Stimulated activated effector memory CD8-positive, alpha-beta T cell treated with anti-CD3 and anti-CD28 coated beads, Interleukin-12 subunit alpha, Interleukin-12 subunit beta, amount 100 ng/mL, for 72 hours (primary cell): ENCODE measurements around the gene PFDN2.
A peak's percentile ranks its signal among the peaks of the same experiment; 100 is the strongest.
"Not testable (repeated sequence)": the region's sequence is repeated elsewhere in the genome, so short reads cannot be mapped to it uniquely, and the experiment has no call there.

Experiments
- ATAC-seq: fragments of 150-1000 bp; cut with Tn5 transposase; 2 replicates; pipeline ENCODE4 v1.10.0; 2021
- DNase-seq, 2 donors: peaks; one replicate each; pipeline ENCODE4 v3.0.0; 2021 to 2022; ENCODE audit warnings: low spot score in 2 of 2
- H3K27ac Mint-ChIP-seq: one replicate; pipeline ENCODE4 v1.8.0; 2022; ENCODE audit warnings: mild to moderate bottlenecking, mixed read lengths
- H3K36me3 Mint-ChIP-seq: one replicate; pipeline ENCODE4 v1.8.0; 2022; ENCODE audit warnings: mild to moderate bottlenecking, mixed read lengths
- H3K4me1 Mint-ChIP-seq: one replicate; pipeline ENCODE4 v1.8.0; 2022; ENCODE audit warnings: mixed read lengths
- H3K4me3 Mint-ChIP-seq: one replicate; pipeline ENCODE4 v1.8.0; 2022; ENCODE audit warnings: mild to moderate bottlenecking, mixed read lengths
- H3K9me3 Mint-ChIP-seq: one replicate; pipeline ENCODE4 v1.8.0; 2022; ENCODE audit warnings: mixed read lengths

PFDN2 gene

DNA sequence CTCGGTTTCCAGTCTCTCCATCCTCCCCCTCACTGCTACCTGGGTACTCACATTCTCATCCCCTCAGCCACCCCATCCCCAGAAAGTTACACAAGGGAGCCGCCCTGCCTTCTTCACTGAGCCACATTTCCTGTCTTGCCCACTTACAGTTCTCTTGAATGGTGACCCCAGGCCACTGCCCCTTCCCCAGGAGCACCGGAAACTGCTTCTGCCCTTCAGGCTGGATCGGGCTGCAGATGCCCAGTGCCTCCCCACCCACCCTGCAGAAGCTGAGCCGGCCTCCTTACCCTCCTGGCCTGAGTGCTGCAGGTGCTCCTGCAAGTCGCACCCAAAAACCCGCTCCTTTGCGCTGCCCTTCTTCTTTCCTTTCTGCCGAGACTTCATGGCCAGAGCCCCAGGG lies 48.6 kb downstream of the PFDN2 start:
- no peak for ATAC-seq
- Mint-ChIP-seq H3K4me1 (peaks cover 79% of the 10 kb centered on the region), H3K36me3 (peaks cover 60% of the 10 kb centered on the region), H3K4me3 (peak overlapping the region; percentile 82), H3K9me3 (no peaks in the 10 kb centered on the region), H3K27ac (peak overlapping the region; percentile 95)
- no peak for DNase-seq

DNA sequence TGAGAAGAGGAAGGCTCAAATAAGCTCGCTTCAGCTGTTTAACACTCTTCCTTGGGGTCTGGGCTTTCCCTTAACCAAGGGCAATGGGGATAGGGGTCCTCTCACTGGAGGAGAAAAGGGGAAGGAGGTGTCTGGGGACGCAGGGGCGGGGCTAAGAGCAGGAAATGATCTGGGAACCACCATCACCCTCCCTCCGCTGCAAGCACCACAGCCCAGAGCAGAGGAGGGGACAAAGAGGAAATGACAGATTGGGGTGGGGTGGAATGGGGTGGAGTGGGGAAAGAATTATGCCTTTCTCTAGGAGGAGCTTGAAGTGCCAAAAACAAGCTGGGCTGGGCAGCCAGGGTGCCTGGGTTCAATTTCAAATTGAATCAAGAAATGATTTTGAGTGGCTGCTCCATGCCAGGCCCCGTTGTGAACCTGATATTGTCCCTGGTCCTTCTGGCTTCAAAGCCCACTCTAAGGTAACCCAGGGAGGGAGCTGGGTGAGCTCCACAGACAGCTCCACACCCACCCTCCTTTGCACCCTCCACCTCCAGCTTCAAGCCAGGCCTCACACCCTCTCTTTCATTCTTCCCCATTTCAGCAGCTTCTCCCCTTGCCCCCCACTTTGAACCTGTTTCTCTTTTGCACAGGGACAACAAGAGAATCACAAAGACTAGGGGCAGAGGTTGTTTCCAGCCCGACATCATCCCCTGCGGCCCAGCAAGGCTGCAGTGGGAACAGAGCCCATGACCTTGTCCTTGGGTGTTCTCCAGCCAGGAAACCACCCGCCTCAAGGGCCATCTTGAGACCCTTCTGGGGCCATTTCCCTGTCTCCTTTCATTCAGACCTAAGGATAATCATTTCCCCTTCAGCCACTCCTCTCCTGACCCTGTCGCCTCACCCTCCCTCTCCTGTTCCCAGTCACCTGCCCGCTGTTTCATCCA lies 49.3 kb downstream of the PFDN2 start:
- Mint-ChIP-seq H3K27ac (peak overlapping the region; percentile 95), H3K4me3 (peak overlapping the region; percentile 82), H3K9me3 (no peaks in the 10 kb centered on the region), H3K36me3 (peaks cover 67% of the 10 kb centered on the region), H3K4me1 (peaks cover 81% of the 10 kb centered on the region)
- ATAC-seq (peak; percentile 76), DNase-seq (peak; percentile 58 to 91)

DNA sequence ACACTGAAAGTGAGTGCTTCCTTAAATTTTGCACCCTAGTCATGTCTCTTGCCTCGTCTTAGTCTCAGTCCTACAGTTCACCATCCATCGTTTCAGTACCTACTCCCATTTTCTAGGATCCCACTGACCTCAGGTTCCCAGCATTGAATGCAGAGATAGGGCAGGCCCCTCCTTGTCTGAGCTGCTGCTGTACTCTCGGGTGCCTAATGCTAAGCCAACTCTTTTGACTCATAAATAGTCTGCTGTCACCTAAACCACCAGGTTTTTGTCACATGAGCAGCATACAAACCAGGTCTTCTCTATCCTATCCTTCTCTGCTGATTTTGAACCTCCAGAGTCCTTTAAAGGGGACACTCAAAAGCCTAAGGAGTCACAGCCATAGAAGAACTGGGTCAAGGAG lies 51.1 kb downstream of the PFDN2 start:
- H3K4me1 Mint-ChIP-seq = peaks cover 87% of the 10 kb centered on the region
- no peaks in the 10 kb centered on the region for H3K9me3 Mint-ChIP-seq
- peak overlapping the region; percentile 95 for H3K27ac Mint-ChIP-seq
- peak overlapping the region; percentile 82 for H3K4me3 Mint-ChIP-seq
- peaks cover 86% of the 10 kb centered on the region for H3K36me3 Mint-ChIP-seq
- no peak for DNase-seq
- ATAC-seq = peak; percentile 57

DNA sequence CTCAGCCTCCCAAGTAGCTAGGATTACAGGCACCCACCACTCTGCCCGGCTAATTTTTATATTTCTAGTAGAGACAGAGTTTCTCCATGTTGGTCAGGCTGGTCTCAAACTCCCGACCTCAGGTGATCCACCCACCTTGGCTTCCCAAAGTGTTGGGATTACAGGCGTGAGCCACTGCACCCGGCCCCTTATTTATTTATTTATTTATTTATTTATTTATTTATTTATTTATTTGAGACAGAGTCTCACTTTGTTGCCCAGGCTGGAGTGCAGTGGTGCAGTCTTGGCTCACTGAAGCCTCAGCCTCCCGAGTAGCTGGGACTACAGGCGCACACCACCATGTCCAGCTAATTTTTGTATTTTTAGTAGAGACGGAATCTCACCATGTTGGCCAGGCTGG lies 52.2 kb downstream of the PFDN2 start:
- H3K27ac Mint-ChIP-seq = peak overlapping the region; percentile 95
- peak overlapping the region; percentile 82 for H3K4me3 Mint-ChIP-seq
- not testable (repeated sequence) for DNase-seq, H3K9me3 Mint-ChIP-seq, ATAC-seq
- peaks cover 81% of the 10 kb centered on the region for H3K4me1 Mint-ChIP-seq
- H3K36me3 Mint-ChIP-seq = peaks cover 96% of the 10 kb centered on the region

DNA sequence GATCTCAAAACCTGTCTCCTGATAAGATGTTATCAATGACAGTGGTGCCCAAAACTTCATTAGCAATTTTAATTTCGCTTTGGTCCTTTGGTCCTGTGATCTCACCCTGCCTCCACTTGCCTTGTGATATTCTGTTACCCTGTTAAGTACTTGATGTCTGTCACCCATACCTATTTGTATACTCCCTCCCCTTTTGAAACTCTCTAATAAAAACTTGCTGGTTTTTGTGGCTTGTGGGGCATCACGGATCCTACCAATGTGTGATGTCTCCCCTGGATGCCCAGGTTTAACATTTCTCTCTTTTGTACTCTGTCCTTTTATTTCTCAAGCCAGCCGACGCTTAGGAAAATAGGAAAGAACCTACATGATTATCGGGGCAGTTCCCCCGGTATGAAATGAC lies 53.9 kb downstream of the PFDN2 start:
- not testable (repeated sequence) for ATAC-seq

DNA sequence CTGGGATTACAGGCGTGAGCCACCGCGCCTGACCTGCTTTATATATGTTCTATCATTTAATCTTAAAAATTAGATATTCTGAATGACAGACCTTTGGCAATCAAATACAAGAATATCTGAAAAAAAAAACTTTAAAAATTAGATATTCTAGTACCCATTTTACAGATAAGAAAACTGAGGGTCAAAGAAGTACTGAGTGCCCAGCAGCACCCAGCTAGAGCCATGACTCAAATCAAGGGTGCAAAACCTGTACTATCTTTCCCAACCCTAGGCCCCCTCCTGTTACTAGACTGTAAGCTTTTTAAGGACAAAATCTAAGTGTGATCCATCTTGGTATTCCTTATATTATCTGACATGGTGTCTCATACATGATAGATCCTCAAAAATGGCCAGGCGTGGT lies 56.4 kb downstream of the PFDN2 start:
- peaks cover 68% of the 10 kb centered on the region for H3K4me1 Mint-ChIP-seq
- no peak for ATAC-seq
- H3K9me3 Mint-ChIP-seq = no peaks in the 10 kb centered on the region
- peak overlapping the region; percentile 83 for H3K27ac Mint-ChIP-seq
- DNase-seq = no peak
- H3K4me3 Mint-ChIP-seq = no peak overlapping the region
- peaks cover 100% of the 10 kb centered on the region for H3K36me3 Mint-ChIP-seq

More for the DNA sequence above, 53.9 kb downstream of the PFDN2 start:
- not testable (repeated sequence) for DNase-seq, H3K9me3 Mint-ChIP-seq
- Mint-ChIP-seq H3K27ac (peak overlapping the region; percentile 95), H3K36me3 (peaks cover 100% of the 10 kb centered on the region), H3K4me1 (peaks cover 82% of the 10 kb centered on the region), H3K4me3 (peak overlapping the region; percentile 82)

DNA sequence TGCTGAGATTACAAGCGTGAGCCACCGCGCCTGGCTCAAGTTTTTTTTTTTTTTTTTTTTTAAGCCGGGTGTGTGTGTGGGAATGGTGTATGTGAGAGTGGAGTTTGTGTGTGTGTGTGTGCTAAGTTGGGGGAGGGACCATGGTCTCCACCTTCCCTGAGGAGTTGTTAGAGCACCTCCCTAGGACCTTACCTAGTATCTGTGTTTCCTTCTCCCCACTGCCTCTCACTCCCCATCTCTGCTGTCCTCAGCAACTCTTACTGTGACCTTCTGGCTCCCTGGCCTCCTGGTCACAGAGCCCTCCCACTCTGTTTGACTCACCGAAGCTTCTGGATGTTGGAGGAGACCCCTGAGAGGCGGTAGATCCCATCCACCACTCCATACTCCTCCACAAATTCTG lies 58.5 kb downstream of the PFDN2 start:
- ATAC-seq = no peak
- Mint-ChIP-seq H3K4me3 (no peak overlapping the region), H3K4me1 (peaks cover 62% of the 10 kb centered on the region), H3K27ac (peak overlapping the region; percentile 83), H3K9me3 (no peaks in the 10 kb centered on the region), H3K36me3 (peaks cover 100% of the 10 kb centered on the region)
- no peak for DNase-seq

DNA sequence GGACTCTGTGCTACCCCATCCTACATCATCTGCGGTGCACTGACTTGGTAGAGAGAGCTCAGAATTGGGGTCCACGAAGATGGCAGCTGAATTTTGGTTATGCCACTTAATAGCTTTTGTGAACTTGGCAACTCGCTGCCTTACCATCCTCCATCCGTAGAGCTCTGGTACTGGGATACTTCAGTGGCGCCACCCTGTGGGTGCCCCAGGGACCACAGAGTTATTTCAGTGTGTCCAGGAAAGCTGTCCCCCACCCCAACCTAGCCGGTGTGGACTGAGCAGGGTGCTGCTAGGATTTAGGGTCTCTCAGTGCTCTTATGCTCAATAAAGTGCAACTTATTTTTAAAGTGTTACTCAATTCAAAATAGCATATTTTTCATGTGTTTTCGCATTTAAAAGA lies 63.0 kb downstream of the PFDN2 start:
- peaks cover 41% of the 10 kb centered on the region for H3K4me1 Mint-ChIP-seq
- no peak for DNase-seq
- no peak for ATAC-seq
- H3K4me3 Mint-ChIP-seq = no peak overlapping the region
- H3K9me3 Mint-ChIP-seq = no peaks in the 10 kb centered on the region
- peaks cover 100% of the 10 kb centered on the region for H3K36me3 Mint-ChIP-seq
- no peak overlapping the region for H3K27ac Mint-ChIP-seq

DNA sequence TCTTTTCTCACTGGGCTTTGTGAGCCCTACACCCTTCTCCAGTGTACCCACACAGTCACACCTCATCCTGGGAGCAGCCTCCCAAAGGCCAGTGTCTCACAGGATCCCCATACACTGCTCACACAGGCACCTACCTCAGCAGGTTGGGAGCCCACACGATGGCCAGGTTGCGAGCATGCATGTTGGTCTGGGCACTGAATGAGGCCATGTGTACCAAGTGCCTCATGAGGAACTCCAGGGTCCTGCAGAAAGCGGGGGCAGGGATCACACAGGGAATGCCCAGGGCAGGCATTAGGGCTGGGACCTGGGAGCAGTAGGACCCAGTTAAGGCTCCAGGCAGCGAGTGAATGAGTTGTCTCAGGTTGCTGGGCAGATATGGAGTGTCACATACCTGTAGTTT lies 63.6 kb downstream of the PFDN2 start:
- H3K36me3 Mint-ChIP-seq = peaks cover 100% of the 10 kb centered on the region
- DNase-seq = no peak
- no peak for ATAC-seq
- no peak overlapping the region for H3K4me3 Mint-ChIP-seq
- no peaks in the 10 kb centered on the region for H3K9me3 Mint-ChIP-seq
- H3K4me1 Mint-ChIP-seq = peaks cover 39% of the 10 kb centered on the region
- H3K27ac Mint-ChIP-seq = peak overlapping the region; percentile 50

DNA sequence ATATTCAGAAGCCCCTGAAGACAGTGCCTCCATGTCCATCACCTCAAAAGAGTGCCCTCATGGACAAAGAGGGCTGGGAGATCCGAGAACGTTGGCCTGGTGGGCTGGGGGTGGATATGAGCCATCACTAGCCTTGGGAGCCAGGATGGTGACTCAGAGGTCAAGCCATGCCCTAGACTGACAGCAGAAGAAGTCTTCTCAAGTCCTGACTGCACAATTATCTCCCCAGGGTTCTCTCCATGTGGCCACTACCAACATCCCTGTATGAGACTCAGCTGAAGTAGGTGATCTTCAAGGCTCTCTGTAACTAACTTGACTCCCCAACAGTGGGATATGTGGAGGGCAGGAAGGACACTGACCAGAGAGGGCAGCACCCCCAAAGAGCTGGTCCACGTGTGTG lies 64.9 kb downstream of the PFDN2 start:
- ATAC-seq (no peak), DNase-seq (no peak)
- H3K27ac Mint-ChIP-seq = peak overlapping the region; percentile 77
- no peak overlapping the region for H3K4me3 Mint-ChIP-seq
- no peaks in the 10 kb centered on the region for H3K9me3 Mint-ChIP-seq
- H3K4me1 Mint-ChIP-seq = peaks cover 48% of the 10 kb centered on the region
- H3K36me3 Mint-ChIP-seq = peaks cover 100% of the 10 kb centered on the region

DNA sequence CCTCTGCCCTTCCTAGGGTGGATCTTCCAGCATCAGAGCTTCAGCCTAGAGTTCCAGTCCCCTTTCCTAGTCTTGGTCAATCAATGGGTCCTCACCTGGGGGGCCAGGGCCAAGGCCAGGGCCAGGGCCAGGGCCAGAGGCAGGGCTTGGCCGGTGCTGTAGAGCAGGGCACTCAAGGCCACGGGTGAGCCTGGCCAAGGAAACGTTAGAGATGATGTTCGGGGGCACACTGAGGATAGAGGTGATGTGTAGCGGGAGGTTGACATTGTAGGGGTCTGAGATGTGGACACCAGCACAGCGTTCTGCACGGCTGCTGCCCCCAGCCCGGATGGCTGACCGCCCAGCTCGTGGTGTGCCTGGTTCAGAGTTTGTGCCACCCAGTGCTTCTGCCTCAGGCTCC lies 66.6 kb downstream of the PFDN2 start:
- Mint-ChIP-seq H3K36me3 (peaks cover 100% of the 10 kb centered on the region), H3K27ac (peak overlapping the region; percentile 77), H3K4me3 (no peak overlapping the region), H3K9me3 (no peaks in the 10 kb centered on the region), H3K4me1 (peaks cover 49% of the 10 kb centered on the region)
- ATAC-seq (no peak), DNase-seq (no peak)
